Central memory CD8-positive, alpha-beta T cell (primary cell): ENCODE data around the gene PRR15L.

Experiments
- ATAC-seq: fragments of 150-1000 bp; cut with Tn5 transposase; replicated peaks from 2 replicates; pipeline ENCODE4 v1.10.0; 2022; ENCODE audit warnings: mild to moderate bottlenecking, moderate FRiP score, moderate number of reproducible peaks; ENCODE audit not compliant: poor library complexity, severe bottlenecking; ENCODE audit errors: extremely low read depth
- DNase-seq, 2 donors: peaks; one replicate each; pipeline ENCODE4 v3.0.0; 2021; ENCODE audit warnings: low spot score in 2 of 2
- H3K27ac Mint-ChIP-seq: one replicate; pipeline ENCODE4 v1.8.0; 2022; ENCODE audit warnings: low read depth, mild to moderate bottlenecking, moderate library complexity, mixed read lengths
- H3K27me3 Mint-ChIP-seq: one replicate; pipeline ENCODE4 v1.8.0; 2022; ENCODE audit warnings: mixed read lengths
- H3K36me3 Mint-ChIP-seq: one replicate; pipeline ENCODE4 v1.8.0; 2022; ENCODE audit warnings: mild to moderate bottlenecking, moderate library complexity, mixed read lengths; ENCODE audit not compliant: insufficient read depth
- H3K4me1 Mint-ChIP-seq: one replicate; pipeline ENCODE4 v1.8.0; 2022; ENCODE audit warnings: mixed read lengths
- H3K4me3 Mint-ChIP-seq: one replicate; pipeline ENCODE4 v1.8.0; 2022; ENCODE audit warnings: mild to moderate bottlenecking, moderate library complexity, mixed read lengths
- H3K9me3 Mint-ChIP-seq: one replicate; pipeline ENCODE4 v1.8.0; 2022; ENCODE audit warnings: mixed read lengths

The PRR15L gene

GRCh38 chr17:47967607-47968252 is 10.0 kb upstream of the PRR15L start:
- Mint-ChIP-seq H3K4me1 (peaks cover 28% of the 10 kb centered on the region), H3K36me3 (peaks cover 5% of the 10 kb centered on the region), H3K27me3 (no peaks in the 10 kb centered on the region), H3K9me3 (no peaks in the 10 kb centered on the region), H3K27ac (no peak overlapping the region), H3K4me3 (no peak overlapping the region)
- ATAC-seq: no peak
- DNase-seq: no peak

GRCh38 chr17:47966079-47966519 is 8.4 kb upstream of the PRR15L start:
- Mint-ChIP-seq H3K4me1 (peaks cover 16% of the 10 kb centered on the region), H3K36me3 (peaks cover 5% of the 10 kb centered on the region), H3K4me3 (no peak overlapping the region), H3K27ac (no peak overlapping the region), H3K9me3 (no peaks in the 10 kb centered on the region), H3K27me3 (no peaks in the 10 kb centered on the region)
- ATAC-seq (no peak), DNase-seq (no peak)

GRCh38 chr17:47964856-47965255 is 7.2 kb upstream of the PRR15L start:
- H3K4me3 Mint-ChIP-seq: no peak overlapping the region
- no peaks in the 10 kb centered on the region for H3K27me3 Mint-ChIP-seq
- ATAC-seq: no peak
- peaks cover 4% of the 10 kb centered on the region for H3K4me1 Mint-ChIP-seq
- no peaks in the 10 kb centered on the region for H3K9me3 Mint-ChIP-seq
- peaks cover 2% of the 10 kb centered on the region for H3K36me3 Mint-ChIP-seq
- DNase-seq: no peak
- no peak overlapping the region for H3K27ac Mint-ChIP-seq

- no peak overlapping the region for H3K27ac Mint-ChIP-seq
- no peaks in the 10 kb centered on the region for H3K4me1 Mint-ChIP-seq
- no peaks in the 10 kb centered on the region for H3K27me3 Mint-ChIP-seq
- no peak for DNase-seq
- H3K36me3 Mint-ChIP-seq: peaks cover 2% of the 10 kb centered on the region
- no peaks in the 10 kb centered on the region for H3K9me3 Mint-ChIP-seq
- ATAC-seq: no peak
- H3K4me3 Mint-ChIP-seq: no peak overlapping the region
Observed at GRCh38 chr17:47962901-47963300, 5.2 kb upstream of the PRR15L start.

GRCh38 chr17:47961406-47961805 is 3.7 kb upstream of the PRR15L start:
- no peak for ATAC-seq

GRCh38 chr17:47959825-47960655 is 2.4 kb upstream of the PRR15L start:
- H3K27me3 Mint-ChIP-seq: no peaks in the 10 kb centered on the region
- no peak overlapping the region for H3K27ac Mint-ChIP-seq
- no peaks in the 10 kb centered on the region for H3K9me3 Mint-ChIP-seq
- ATAC-seq (no peak), DNase-seq (no peak)
- no peaks in the 10 kb centered on the region for H3K4me1 Mint-ChIP-seq
- no peaks in the 10 kb centered on the region for H3K36me3 Mint-ChIP-seq
- H3K4me3 Mint-ChIP-seq: no peak overlapping the region

More at GRCh38 chr17:47961406-47961805, 3.7 kb upstream of the PRR15L start:
- Mint-ChIP-seq H3K4me1 (no peaks in the 10 kb centered on the region), H3K4me3 (no peak overlapping the region), H3K27ac (no peak overlapping the region), H3K9me3 (no peaks in the 10 kb centered on the region), H3K36me3 (no peaks in the 10 kb centered on the region), H3K27me3 (no peaks in the 10 kb centered on the region)
- no peak for DNase-seq

- Mint-ChIP-seq H3K9me3 (no peaks in the 10 kb centered on the region), H3K4me1 (no peaks in the 10 kb centered on the region), H3K36me3 (no peaks in the 10 kb centered on the region), H3K27ac (no peak overlapping the region), H3K4me3 (no peak overlapping the region), H3K27me3 (no peaks in the 10 kb centered on the region)
- no peak for ATAC-seq
- DNase-seq: no peak
Observed at GRCh38 chr17:47956791-47957590, 692 bp downstream of the PRR15L start.

- Mint-ChIP-seq H3K27me3 (no peaks in the 10 kb centered on the region), H3K9me3 (no peaks in the 10 kb centered on the region), H3K4me3 (no peak overlapping the region), H3K4me1 (no peaks in the 10 kb centered on the region), H3K27ac (no peak overlapping the region), H3K36me3 (no peaks in the 10 kb centered on the region)
- ATAC-seq (no peak), DNase-seq (no peak)
Observed at GRCh38 chr17:47955497-47956461, 1.9 kb downstream of the PRR15L start.

- Mint-ChIP-seq H3K4me3 (no peak overlapping the region), H3K36me3 (peaks cover 4% of the 10 kb centered on the region), H3K4me1 (peaks cover 13% of the 10 kb centered on the region), H3K9me3 (no peaks in the 10 kb centered on the region), H3K27ac (no peak overlapping the region), H3K27me3 (no peaks in the 10 kb centered on the region)
- DNase-seq: no peak
- ATAC-seq: no peak
Observed at GRCh38 chr17:47953909-47954308, 3.8 kb downstream of the PRR15L start.

GRCh38 chr17:47952171-47953021 is 5.3 kb downstream of the PRR15L start:
- H3K27me3 Mint-ChIP-seq: no peaks in the 10 kb centered on the region
- H3K4me1 Mint-ChIP-seq: peaks cover 16% of the 10 kb centered on the region
- no peak for DNase-seq
- ATAC-seq: no peak
- no peak overlapping the region for H3K27ac Mint-ChIP-seq
- H3K4me3 Mint-ChIP-seq: no peak overlapping the region
- no peaks in the 10 kb centered on the region for H3K9me3 Mint-ChIP-seq
- H3K36me3 Mint-ChIP-seq: peaks cover 6% of the 10 kb centered on the region

GRCh38 chr17:47950448-47950847 is 7.2 kb downstream of the PRR15L start:
- Mint-ChIP-seq H3K27me3 (no peaks in the 10 kb centered on the region), H3K27ac (no peak overlapping the region), H3K9me3 (no peaks in the 10 kb centered on the region), H3K4me3 (no peak overlapping the region), H3K36me3 (peaks cover 6% of the 10 kb centered on the region), H3K4me1 (peaks cover 24% of the 10 kb centered on the region)
- DNase-seq (no peak), ATAC-seq (no peak)
